Stimulated activated CD4-positive, alpha-beta T cell treated with anti-CD3 and anti-CD28 coated beads, Interleukin-15, amount 100 ng/mL, for 24 hours (primary cell): ENCODE data around the gene CAPN15.
A peak's percentile ranks its signal among the peaks of the same experiment; 100 is the strongest.

Experiments
- DNase-seq: peaks from one replicate; pipeline ENCODE4 v3.0.0-alpha.2; 2020

Gene CAPN15

GRCh38 chr16:563072-563644, 35.6 kb downstream of the CAPN15 start:
- DNase-seq, result no peak

GRCh38 chr16:564690-565418, 37.3 kb downstream of the CAPN15 start:
- DNase-seq, result no peak

- DNase-seq, result no peak
Measured at GRCh38 chr16:565419-566330, 38.2 kb downstream of the CAPN15 start.

- peak; percentile 72 for DNase-seq
Measured at GRCh38 chr16:566475-567372, 39.2 kb downstream of the CAPN15 start, which contains the start of gene NHLRC4. TSS of gene NHLRC4 (plus strand) at chr16:567005. CDS start at chr16:568048, 1,043 bp downstream.

GRCh38 chr16:567373-568256, 40.1 kb downstream of the CAPN15 start:
- no peak for DNase-seq

GRCh38 chr16:568401-569258, 41.1 kb downstream of the CAPN15 start:
- no peak for DNase-seq

- DNase-seq, result peak; percentile 80
Measured at GRCh38 chr16:569445-570254, 42.1 kb downstream of the CAPN15 start, which contains the start of gene PIGQ. TSS of gene PIGQ (plus strand) at chr16:569968. CDS start at chr16:574075, 4,107 bp downstream.

GRCh38 chr16:572865-573650, 45.5 kb downstream of the CAPN15 start:
- DNase-seq, result no peak

GRCh38 chr16:574021-574760, 46.7 kb downstream of the CAPN15 start:
- DNase-seq, result no peak

- DNase-seq, result no peak
Measured at GRCh38 chr16:575354-576196, 48.1 kb downstream of the CAPN15 start.

- no peak for DNase-seq
Measured at GRCh38 chr16:576197-576822, 48.8 kb downstream of the CAPN15 start.

GRCh38 chr16:576823-577201, 49.3 kb downstream of the CAPN15 start:
- DNase-seq, result no peak

- DNase-seq, result no peak
Measured at GRCh38 chr16:577796-578195, 50.3 kb downstream of the CAPN15 start.

GRCh38 chr16:578232-578869, 50.8 kb downstream of the CAPN15 start:
- no peak for DNase-seq

- DNase-seq, result peak; percentile 79
Measured at GRCh38 chr16:578870-579405, 51.4 kb downstream of the CAPN15 start.
